NOMO-1 (cell line): ENCODE measurements around the gene NTNG2.
A peak's percentile ranks its signal among the peaks of the same experiment; 100 is the strongest.
"Not testable (repeated sequence)": the region's sequence is repeated elsewhere in the genome, so short reads cannot be mapped to it uniquely, and the experiment has no call there.

ENCODE experiments used
- DNase-seq, 2 experiments: peaks; one replicate each; lab custom pipeline; 2025; ENCODE audit not compliant: unreplicated experiment in 2 of 2; lab: John Stamatoyannopoulos, UW

The NTNG2 gene

DNA sequence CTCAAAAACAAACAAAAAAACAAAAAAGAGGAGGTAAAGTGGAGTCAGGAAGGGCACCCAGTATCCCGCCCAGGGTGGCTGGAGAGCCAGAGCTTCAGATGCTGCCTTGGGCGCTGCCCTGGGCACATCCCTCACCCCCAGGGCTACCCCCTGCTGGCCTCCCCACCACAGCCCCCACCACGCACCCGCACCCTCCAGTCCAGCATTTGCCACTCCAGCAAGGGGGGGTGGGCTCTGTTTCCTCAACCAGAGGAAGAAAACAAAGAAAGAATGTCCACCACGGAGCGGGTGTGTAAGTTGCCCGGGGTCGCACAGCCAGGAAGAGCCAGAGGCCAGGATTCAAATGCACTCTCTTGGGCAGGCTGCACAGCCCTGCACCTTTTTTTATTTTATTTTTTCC lies 86.1 kb downstream of the NTNG2 start:
- DNase-seq, result no peak

GRCh38 chr9:132249123-132249522 lies 87.3 kb downstream of the NTNG2 start:
- no peak for DNase-seq

GRCh38 chr9:132249690-132250089 lies 87.8 kb downstream of the NTNG2 start:
- no peak for DNase-seq

DNA sequence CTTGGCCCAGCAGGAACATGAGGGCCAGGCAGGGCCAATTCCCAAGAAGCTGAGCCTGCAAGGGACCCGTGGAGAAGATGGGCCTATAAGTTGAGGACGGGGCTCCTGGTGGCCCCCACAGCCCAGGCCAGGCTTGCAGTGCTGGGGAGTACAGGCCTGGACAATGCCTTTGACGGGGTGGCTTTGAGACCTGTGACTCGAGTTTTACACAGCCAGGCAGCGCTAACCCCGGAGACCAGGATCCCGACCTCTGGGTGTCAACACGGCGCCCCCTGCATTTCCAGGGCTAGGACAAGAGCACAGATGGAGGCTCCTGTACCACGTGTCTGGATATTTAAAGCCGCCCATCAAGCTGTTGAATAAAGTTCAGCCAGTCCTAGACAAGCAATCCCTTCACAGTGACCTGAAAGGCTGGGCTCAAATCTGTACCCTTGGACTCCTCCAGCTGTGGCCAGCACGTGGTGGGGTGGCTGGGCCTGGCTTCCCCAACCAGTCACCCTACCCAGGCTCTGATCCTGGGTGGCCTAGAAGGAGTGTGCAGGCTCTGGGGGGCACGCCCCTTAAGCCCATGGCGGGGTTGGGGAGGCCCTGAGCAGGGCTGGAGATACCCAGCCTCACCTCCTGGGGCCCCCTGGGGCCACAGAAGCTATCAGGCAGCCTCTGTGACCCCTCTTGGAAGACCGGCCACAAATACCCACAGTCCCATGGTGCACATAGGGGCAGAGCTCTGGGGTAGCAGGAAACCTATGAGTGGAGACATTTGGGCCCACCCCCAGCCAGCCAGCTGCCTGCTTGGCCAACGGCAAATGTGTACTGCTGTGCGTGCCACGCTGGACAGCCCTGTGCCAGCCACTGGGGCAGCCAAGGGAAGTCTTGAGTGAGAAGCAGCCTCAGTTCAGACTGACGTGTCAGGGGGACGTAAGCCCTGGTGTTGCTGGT lies 88.7 kb downstream of the NTNG2 start:
- no peak for DNase-seq

DNA sequence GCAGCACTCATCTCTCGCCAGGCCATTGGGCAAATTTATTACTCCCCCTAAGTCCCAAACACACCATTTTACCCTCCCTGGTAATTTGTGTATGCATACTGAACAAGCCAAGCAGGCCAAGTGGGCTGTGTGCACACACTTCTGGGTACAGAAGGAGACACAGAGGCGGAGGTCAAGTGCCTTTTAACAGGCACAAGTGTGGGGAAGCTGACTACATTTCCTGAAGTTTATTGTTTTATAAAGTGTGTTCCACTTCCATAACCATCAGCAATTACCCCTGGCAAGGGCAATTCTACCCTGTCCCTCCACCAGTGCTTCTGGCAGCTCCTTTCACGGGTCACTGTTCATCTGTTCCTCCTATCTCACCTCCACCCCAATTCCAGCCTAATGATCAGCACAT lies 99.0 kb downstream of the NTNG2 start:
- DNase-seq, result no peak

- DNase-seq, result no peak
These were observed 104.2 kb downstream of the NTNG2 start for GRCh38 chr9:132266017-132266416.

DNA sequence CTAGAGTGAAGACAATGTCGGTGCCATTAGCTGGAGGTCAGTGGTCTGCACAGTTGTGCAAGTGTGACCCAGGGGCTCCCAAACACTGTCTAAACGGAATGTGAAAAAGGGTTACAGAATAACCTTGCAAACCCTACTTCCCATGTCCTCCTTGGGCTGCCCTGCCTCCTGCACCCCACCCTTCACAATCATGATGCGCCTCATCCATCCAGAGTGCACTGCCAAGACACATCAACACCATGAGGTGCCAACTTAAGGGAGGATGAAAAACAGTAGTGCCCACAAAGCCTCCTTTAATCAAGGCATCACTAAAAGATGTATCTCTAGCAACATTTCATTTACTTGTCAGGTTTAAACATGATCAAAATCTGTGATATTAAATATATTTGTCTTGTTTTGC lies 105.8 kb downstream of the NTNG2 start:
- no peak for DNase-seq

DNA sequence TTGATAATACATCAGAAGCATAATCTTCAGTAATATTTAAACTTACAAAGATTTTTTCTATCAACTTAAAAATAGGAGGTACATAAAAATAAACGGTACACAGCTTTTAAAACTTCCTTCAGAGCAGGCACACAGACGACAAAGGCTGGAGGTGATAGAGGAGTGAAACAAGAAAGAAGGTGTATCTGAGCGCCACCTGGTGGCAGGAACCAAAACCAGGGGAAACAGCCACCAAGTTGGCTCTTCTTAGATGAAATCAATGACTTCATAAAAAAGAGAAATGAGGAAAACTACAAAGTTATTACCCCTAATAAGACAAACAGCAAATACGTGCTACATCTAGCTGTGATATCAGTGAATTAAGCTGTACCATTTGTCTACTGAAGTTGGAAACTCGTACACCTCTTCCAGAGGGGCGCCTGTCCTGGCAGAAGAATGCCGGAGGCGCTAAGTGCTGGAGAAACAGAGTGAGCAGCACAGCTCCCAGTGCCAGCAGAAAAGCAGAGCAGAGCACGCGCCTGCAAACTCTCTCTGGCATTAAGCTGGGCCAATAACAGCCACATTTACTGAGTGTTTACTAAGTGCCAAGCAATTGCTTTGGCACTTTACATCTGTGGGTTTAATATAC lies 107.0 kb downstream of the NTNG2 start:
- peak; percentile 5 to 53 for DNase-seq

GRCh38 chr9:132269704-132270516 lies 108.1 kb downstream of the NTNG2 start:
- DNase-seq, result not testable (repeated sequence)

- DNase-seq, result no peak
These were observed 113.0 kb downstream of the NTNG2 start for GRCh38 chr9:132274861-132275260.

DNA sequence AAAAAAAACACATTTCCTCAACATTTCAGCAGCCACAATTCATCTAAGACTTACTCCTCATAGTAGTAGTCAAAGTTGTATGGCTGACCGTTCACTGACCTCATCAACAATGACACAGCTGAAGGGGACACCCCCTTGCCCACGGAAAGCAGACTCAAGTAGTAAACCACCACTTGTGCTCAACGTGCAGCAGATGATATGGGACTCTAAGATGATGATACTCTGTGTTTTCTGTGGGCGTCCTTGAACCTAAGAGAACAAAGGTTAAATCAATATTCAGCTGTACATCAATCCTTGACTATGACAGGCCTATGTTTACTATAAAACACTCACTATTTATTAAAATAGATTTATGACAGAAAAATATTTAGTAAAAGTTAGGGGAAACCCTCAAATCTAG lies 121.3 kb downstream of the NTNG2 start:
- DNase-seq, result no peak

DNA sequence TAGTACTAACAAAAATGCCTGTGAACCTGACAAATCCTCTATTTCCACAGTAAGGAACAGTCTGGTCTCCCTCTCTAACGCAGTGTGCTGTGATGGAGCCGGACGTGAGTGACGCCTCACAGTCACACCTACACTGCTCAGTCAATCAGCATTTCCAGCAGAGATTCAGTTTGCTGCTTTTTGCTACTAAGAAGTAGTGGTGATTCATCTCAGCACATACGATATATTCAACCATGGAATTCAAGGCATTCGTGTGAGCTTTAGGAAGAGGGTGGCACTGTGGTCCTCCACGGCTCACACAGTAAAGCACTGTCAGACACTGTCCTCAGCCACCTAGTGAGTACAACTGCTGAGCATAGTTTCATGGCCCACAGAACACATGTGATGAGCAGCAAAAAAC lies 122.0 kb downstream of the NTNG2 start:
- no peak for DNase-seq

- DNase-seq, result no peak
These were observed 125.5 kb downstream of the NTNG2 start for GRCh38 chr9:132287256-132287760.

DNA sequence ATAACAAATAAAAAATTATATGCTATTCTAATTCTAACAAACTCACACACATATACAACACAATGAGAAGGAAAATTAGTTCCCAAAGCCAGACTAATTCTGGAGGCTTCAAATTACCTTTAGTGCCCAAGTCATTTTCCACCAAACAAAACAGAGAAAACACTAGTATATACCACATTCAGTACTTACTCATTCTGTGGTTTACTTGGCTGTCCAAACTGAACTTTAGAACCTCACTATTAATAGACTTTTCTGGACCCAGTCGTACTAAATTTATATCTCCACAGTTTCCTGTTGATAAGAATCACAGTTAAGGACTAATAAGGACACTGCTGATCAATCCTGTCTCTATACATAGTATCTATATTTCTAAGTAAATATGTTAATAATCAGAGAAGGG lies 126.5 kb downstream of the NTNG2 start:
- DNase-seq, result no peak

- DNase-seq, result no peak
These were observed 127.1 kb downstream of the NTNG2 start for GRCh38 chr9:132288966-132289365.

DNA sequence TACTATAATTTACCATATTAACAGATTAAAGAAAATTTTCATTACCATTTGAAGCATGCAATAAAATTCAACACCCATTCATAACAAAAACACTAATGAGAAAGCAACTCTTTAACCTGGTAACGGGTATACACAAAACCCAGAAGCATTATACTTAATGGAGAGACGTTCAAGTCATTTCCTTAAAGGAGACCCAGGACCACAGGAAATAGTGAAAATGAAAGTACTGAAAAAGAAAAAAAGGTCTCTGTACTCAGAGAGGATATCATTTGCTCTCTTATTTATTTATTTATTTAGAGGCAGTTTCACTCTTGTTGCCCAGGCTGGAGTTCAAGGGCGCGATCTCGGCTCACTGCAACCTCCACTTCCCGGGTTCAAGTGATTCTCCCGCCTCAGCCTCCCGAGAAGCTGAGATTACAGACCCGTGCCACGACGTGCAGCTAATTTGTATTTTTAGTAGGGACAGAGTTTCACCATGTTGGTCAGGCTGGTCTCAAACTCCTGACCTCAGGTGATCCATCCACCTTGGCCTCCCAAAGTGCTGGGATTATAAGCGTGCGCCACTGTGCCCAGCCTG lies 131.4 kb downstream of the NTNG2 start:
- no peak for DNase-seq
